Measurements from ENCODE around the gene PDE11A. TPM values are rescaled to one million over a fixed set of nuclear protein-coding genes. Genes with fewer than 3 reads are reported as not detected.

Gene PDE11A
- total and polyA plus RNA-seq, 4 donors: 1.0 to 5.9 (median 1.7) TPM

DNA sequence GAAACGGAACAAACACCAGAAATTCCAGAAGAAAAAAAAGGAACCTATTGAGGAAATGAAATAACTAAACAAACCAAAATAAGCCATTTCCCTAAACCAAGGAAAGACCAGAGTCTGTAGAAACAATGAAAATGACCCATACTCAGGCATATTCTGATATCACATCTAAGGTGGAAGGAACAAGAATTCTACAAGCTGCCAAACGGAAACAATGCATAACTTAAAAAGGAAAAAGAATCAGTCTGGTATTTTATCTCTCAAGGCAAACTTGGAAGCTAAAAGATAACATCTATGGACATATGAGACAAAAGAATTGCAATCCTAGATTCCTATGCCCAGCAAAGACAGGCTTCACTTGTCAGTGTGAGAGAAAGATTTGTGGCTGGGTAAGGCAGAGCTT is 326.2 kb downstream of the PDE11A start:
- H3K9ac ChIP-seq (ENCODE audit: low read depth in 1 of 2, low read length in 2 of 2): no peak overlapping the region
- no peak overlapping the region for H3K27ac ChIP-seq (ENCODE audit: low read depth in 1 of 2, low read length in 2 of 2)
- WGBS: 72% methylated on average over 2 of the region's 2 CpGs
- TF ChIP-seq JUND (IDR thresholded peaks at IDR 0.05): no peak
- TF ChIP-seq HNF4G (IDR thresholded peaks at IDR 0.05): no peak
- TF ChIP-seq FOXA2 (IDR thresholded peaks at IDR 0.05): no peak
- TF ChIP-seq, protein P1, sequence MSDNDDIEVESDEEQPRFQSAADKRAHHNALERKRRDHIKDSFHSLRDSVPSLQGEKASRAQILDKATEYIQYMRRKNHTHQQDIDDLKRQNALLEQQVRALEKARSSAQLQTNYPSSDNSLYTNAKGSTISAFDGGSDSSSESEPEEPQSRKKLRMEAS (IDR thresholded peaks at IDR 0.05): no peak
- TF ChIP-seq, protein P2, sequence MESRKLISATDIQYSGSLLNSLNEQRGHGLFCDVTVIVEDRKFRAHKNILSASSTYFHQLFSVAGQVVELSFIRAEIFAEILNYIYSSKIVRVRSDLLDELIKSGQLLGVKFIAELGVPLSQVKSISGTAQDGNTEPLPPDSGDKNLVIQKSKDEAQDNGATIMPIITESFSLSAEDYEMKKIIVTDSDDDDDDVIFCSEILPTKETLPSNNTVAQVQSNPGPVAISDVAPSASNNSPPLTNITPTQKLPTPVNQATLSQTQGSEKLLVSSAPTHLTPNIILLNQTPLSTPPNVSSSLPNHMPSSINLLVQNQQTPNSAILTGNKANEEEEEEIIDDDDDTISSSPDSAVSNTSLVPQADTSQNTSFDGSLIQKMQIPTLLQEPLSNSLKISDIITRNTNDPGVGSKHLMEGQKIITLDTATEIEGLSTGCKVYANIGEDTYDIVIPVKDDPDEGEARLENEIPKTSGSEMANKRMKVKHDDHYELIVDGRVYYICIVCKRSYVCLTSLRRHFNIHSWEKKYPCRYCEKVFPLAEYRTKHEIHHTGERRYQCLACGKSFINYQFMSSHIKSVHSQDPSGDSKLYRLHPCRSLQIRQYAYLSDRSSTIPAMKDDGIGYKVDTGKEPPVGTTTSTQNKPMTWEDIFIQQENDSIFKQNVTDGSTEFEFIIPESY (IDR thresholded peaks at IDR 0.05): no peak
- TF ChIP-seq YY1 (IDR thresholded peaks at IDR 0.05): no peak
- no peak for TF ChIP-seq HNF4A (conservative IDR thresholded peaks at IDR 0.05)
- TF ChIP-seq FOXA1 (IDR thresholded peaks at IDR 0.05): no peak
- no peak for DNase-seq (ENCODE audit: low spot score)
- no peak overlapping the region for H3K4me3 ChIP-seq (ENCODE audit: low read depth in 1 of 3, low read length in 3 of 3)
- no peaks in the 10 kb centered on the region for H3K36me3 ChIP-seq (ENCODE audit: control insufficient read depth in 4 of 4, insufficient read depth in 3 of 4, low read depth in 1 of 4, low read length in 3 of 4)
- no peaks in the 10 kb centered on the region for H3K9me3 ChIP-seq (ENCODE audit: control insufficient read depth in 4 of 4, low read length in 3 of 4)
- H3K27me3 ChIP-seq (ENCODE audit: control insufficient read depth in 4 of 4, insufficient read depth in 4 of 4, low read length in 3 of 4): no peaks in the 10 kb centered on the region
- no peaks in the 10 kb centered on the region for H3K4me1 ChIP-seq (ENCODE audit: control insufficient read depth in 4 of 4, insufficient read depth in 4 of 4, low read length in 3 of 4)

DNA sequence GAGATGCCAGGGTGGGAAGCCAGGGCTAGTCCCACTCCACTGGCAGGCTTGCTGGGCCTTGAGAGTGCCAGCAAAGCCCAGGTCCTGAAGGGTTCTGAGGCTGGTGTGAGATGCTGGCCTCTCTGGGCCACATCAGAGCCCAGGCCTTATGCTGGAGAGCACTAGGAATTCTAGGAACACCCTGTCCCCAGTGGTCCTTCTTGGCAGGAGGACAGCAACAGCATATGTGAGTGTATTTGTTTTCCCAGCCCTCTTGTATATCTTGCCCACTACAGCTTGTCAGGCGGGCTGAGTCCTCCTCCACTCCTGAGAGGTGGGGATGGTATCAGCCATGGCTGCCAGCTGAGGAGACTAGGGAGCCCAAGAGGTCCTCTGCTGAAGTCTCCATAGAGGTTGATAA is 327.0 kb downstream of the PDE11A start:
- no peaks in the 10 kb centered on the region for H3K36me3 ChIP-seq (ENCODE audit: control insufficient read depth in 4 of 4, insufficient read depth in 3 of 4, low read depth in 1 of 4, low read length in 3 of 4)
- H3K27me3 ChIP-seq (ENCODE audit: control insufficient read depth in 4 of 4, insufficient read depth in 4 of 4, low read length in 3 of 4): no peaks in the 10 kb centered on the region
- no peak overlapping the region for H3K9ac ChIP-seq (ENCODE audit: low read depth in 1 of 2, low read length in 2 of 2)
- H3K4me3 ChIP-seq (ENCODE audit: low read depth in 1 of 3, low read length in 3 of 3): no peak overlapping the region
- DNase-seq (ENCODE audit: low spot score): no peak
- no peak for TF ChIP-seq HNF4G (IDR thresholded peaks at IDR 0.05)
- TF ChIP-seq YY1 (IDR thresholded peaks at IDR 0.05): no peak
- TF ChIP-seq JUND (IDR thresholded peaks at IDR 0.05): no peak
- no peak for TF ChIP-seq SP1 (IDR thresholded peaks at IDR 0.05)
- TF ChIP-seq HNF4A (conservative IDR thresholded peaks at IDR 0.05): no peak
- TF ChIP-seq RAD21 (IDR thresholded peaks at IDR 0.05): no peak
- no peak for TF ChIP-seq RXRA (IDR thresholded peaks at IDR 0.05)
- TF ChIP-seq FOXA1 (IDR thresholded peaks at IDR 0.05): no peak
- TF ChIP-seq, protein P1 (IDR thresholded peaks at IDR 0.05): no peak
- no peak for TF ChIP-seq TAF1 (conservative IDR thresholded peaks at IDR 0.05)
- WGBS: 98% methylated on average over 1 of the region's 1 CpG
- H3K27ac ChIP-seq (ENCODE audit: low read depth in 1 of 2, low read length in 2 of 2): no peak overlapping the region
- H3K9me3 ChIP-seq (ENCODE audit: control insufficient read depth in 4 of 4, low read length in 3 of 4): no peaks in the 10 kb centered on the region
- no peaks in the 10 kb centered on the region for H3K4me1 ChIP-seq (ENCODE audit: control insufficient read depth in 4 of 4, insufficient read depth in 4 of 4, low read length in 3 of 4)

DNA sequence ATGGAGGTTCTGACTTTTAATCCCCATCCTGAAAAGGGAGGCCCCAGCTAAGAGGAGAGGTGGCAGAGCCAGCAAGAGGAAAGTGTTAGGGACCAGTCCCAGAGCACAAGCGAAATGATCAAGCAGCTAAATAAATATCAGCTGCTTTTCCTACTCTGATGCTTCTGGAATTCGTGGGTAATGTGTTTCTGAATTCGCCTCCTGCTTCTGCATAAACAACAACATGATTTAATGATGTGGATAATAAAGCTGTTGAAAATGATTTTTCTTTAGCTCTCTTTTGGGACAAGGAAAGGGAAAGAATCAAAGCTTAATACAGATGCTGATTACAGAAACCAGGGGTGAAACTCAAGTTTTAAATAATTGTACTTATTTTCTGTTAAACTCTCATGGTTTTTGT is 329.7 kb downstream of the PDE11A start:
- Histone ChIP-seq H3K4me3 (ENCODE audit: low read depth in 1 of 3, low read length in 3 of 3) (no peak overlapping the region), H3K27me3 (ENCODE audit: control insufficient read depth in 4 of 4, insufficient read depth in 4 of 4, low read length in 3 of 4) (no peaks in the 10 kb centered on the region), H3K27ac (ENCODE audit: low read depth in 1 of 2, low read length in 2 of 2) (no peak overlapping the region), H3K36me3 (ENCODE audit: control insufficient read depth in 4 of 4, insufficient read depth in 3 of 4, low read depth in 1 of 4, low read length in 3 of 4) (no peaks in the 10 kb centered on the region), H3K4me1 (ENCODE audit: control insufficient read depth in 4 of 4, insufficient read depth in 4 of 4, low read length in 3 of 4) (no peaks in the 10 kb centered on the region), H3K9ac (ENCODE audit: low read depth in 1 of 2, low read length in 2 of 2) (no peak overlapping the region), H3K9me3 (ENCODE audit: control insufficient read depth in 4 of 4, low read length in 3 of 4) (no peaks in the 10 kb centered on the region)
- 90% methylated on average over 3 of the region's 3 CpGs for WGBS
- DNase-seq (ENCODE audit: low spot score): no peak
- TF ChIP-seq HNF4G (IDR thresholded peaks at IDR 0.05): no peak
- no peak for TF ChIP-seq FOXA2 (IDR thresholded peaks at IDR 0.05)
- TF ChIP-seq NR2F2 (IDR thresholded peaks at IDR 0.05): no peak
- TF ChIP-seq, protein P2 (IDR thresholded peaks at IDR 0.05): no peak
- no peak for TF ChIP-seq RXRA (IDR thresholded peaks at IDR 0.05)
- TF ChIP-seq JUND (IDR thresholded peaks at IDR 0.05): no peak
- TF ChIP-seq, protein P1 (IDR thresholded peaks at IDR 0.05): no peak
- no peak for TF ChIP-seq EGR1 (IDR thresholded peaks at IDR 0.05; ENCODE audit: low read depth in 2 of 2)
- no peak for TF ChIP-seq TAF1 (conservative IDR thresholded peaks at IDR 0.05)
- TF ChIP-seq, protein P3, sequence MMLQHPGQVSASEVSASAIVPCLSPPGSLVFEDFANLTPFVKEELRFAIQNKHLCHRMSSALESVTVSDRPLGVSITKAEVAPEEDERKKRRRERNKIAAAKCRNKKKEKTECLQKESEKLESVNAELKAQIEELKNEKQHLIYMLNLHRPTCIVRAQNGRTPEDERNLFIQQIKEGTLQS (IDR thresholded peaks at IDR 0.05): no peak
- no peak for TF ChIP-seq SP1 (IDR thresholded peaks at IDR 0.05)
- TF ChIP-seq, protein P4, sequence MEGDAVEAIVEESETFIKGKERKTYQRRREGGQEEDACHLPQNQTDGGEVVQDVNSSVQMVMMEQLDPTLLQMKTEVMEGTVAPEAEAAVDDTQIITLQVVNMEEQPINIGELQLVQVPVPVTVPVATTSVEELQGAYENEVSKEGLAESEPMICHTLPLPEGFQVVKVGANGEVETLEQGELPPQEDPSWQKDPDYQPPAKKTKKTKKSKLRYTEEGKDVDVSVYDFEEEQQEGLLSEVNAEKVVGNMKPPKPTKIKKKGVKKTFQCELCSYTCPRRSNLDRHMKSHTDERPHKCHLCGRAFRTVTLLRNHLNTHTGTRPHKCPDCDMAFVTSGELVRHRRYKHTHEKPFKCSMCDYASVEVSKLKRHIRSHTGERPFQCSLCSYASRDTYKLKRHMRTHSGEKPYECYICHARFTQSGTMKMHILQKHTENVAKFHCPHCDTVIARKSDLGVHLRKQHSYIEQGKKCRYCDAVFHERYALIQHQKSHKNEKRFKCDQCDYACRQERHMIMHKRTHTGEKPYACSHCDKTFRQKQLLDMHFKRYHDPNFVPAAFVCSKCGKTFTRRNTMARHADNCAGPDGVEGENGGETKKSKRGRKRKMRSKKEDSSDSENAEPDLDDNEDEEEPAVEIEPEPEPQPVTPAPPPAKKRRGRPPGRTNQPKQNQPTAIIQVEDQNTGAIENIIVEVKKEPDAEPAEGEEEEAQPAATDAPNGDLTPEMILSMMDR (IDR thresholded peaks at IDR 0.05; ENCODE audit: low read depth, low read length, missing input control): no peak
- TF ChIP-seq, protein P5, sequence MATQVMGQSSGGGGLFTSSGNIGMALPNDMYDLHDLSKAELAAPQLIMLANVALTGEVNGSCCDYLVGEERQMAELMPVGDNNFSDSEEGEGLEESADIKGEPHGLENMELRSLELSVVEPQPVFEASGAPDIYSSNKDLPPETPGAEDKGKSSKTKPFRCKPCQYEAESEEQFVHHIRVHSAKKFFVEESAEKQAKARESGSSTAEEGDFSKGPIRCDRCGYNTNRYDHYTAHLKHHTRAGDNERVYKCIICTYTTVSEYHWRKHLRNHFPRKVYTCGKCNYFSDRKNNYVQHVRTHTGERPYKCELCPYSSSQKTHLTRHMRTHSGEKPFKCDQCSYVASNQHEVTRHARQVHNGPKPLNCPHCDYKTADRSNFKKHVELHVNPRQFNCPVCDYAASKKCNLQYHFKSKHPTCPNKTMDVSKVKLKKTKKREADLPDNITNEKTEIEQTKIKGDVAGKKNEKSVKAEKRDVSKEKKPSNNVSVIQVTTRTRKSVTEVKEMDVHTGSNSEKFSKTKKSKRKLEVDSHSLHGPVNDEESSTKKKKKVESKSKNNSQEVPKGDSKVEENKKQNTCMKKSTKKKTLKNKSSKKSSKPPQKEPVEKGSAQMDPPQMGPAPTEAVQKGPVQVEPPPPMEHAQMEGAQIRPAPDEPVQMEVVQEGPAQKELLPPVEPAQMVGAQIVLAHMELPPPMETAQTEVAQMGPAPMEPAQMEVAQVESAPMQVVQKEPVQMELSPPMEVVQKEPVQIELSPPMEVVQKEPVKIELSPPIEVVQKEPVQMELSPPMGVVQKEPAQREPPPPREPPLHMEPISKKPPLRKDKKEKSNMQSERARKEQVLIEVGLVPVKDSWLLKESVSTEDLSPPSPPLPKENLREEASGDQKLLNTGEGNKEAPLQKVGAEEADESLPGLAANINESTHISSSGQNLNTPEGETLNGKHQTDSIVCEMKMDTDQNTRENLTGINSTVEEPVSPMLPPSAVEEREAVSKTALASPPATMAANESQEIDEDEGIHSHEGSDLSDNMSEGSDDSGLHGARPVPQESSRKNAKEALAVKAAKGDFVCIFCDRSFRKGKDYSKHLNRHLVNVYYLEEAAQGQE (IDR thresholded peaks at IDR 0.05): no peak
- no peak for TF ChIP-seq FOXA1 (IDR thresholded peaks at IDR 0.05)
- TF ChIP-seq YY1 (IDR thresholded peaks at IDR 0.05): no peak
